Astrocyte (in vitro differentiated cells and primary cell): ENCODE data around the gene KSR2. TPM values are rescaled to one million over a fixed set of nuclear protein-coding genes. Genes with fewer than 3 reads are reported as not detected.

ENCODE experiments used
- DNase-seq: peaks from one replicate; pipeline ENCODE4 v3.0.0-alpha.2; 2010; ENCODE audit warnings: low read depth
- FAIRE-seq: peaks from 2 replicates; lab custom pipeline; 2011; peaks lifted over from hg19 to GRCh38; lab: Jason Lieb, UNC
- H2AFZ ChIP-seq: 2 replicates; pipeline ENCODE4 v1.6.0; 2012; ENCODE audit warnings: low read depth, low read length, inconsistent platforms
- H3K27ac ChIP-seq: 2 replicates; pipeline ENCODE4 v1.5.1; 2011; ENCODE audit warnings: low read depth, low read length, inconsistent platforms
- H3K27me3 ChIP-seq: 2 replicates; pipeline ENCODE4 v1.6.0; 2011; ENCODE audit warnings: low read length, inconsistent platforms; ENCODE audit not compliant: insufficient read depth
- H3K36me3 ChIP-seq: 2 replicates; pipeline ENCODE4 v1.5.1; 2011; ENCODE audit warnings: low read length, inconsistent platforms; ENCODE audit not compliant: insufficient read depth
- H3K4me1 ChIP-seq: 2 replicates; pipeline ENCODE4 v1.5.1; 2011; ENCODE audit warnings: low read length, inconsistent platforms; ENCODE audit not compliant: insufficient read depth
- H3K4me2 ChIP-seq: 2 replicates; pipeline ENCODE4 v1.6.0; 2012; ENCODE audit warnings: low read length, inconsistent platforms
- H3K4me3 ChIP-seq: 2 replicates; pipeline ENCODE4 v1.5.1; 2011; ENCODE audit warnings: low read depth, mild to moderate bottlenecking, low read length, inconsistent platforms; ENCODE audit not compliant: insufficient read depth
- H3K79me2 ChIP-seq: 2 replicates; pipeline ENCODE4 v1.6.0; 2012; ENCODE audit warnings: mild to moderate bottlenecking, low read length, inconsistent platforms; ENCODE audit not compliant: insufficient read depth
- H3K9ac ChIP-seq: 2 replicates; pipeline ENCODE4 v1.6.0; 2012; ENCODE audit warnings: mild to moderate bottlenecking, low read length, inconsistent platforms
- H3K9me3 ChIP-seq: 2 replicates; pipeline ENCODE4 v1.5.1; 2012; ENCODE audit warnings: low read depth, mild to moderate bottlenecking, low read length, inconsistent platforms; ENCODE audit not compliant: insufficient read depth
- H4K20me1 ChIP-seq: 2 replicates; pipeline ENCODE4 v1.6.0; 2012; ENCODE audit warnings: low read length, inconsistent platforms; ENCODE audit not compliant: insufficient read depth
- H3K27ac Mint-ChIP-seq: one replicate; pipeline ENCODE4 v1.8.0; 2021; ENCODE audit warnings: mild to moderate bottlenecking, mixed read lengths; ENCODE audit not compliant: unreplicated experiment
- H3K27me3 Mint-ChIP-seq: one replicate; pipeline ENCODE4 v1.8.0; 2021; ENCODE audit warnings: low read depth, mixed read lengths; ENCODE audit not compliant: unreplicated experiment
- H3K36me3 Mint-ChIP-seq: one replicate; pipeline ENCODE4 v1.8.0; 2021; ENCODE audit warnings: low read depth, mixed read lengths; ENCODE audit not compliant: unreplicated experiment
- H3K4me1 Mint-ChIP-seq: one replicate; pipeline ENCODE4 v1.8.0; 2021; ENCODE audit warnings: low read depth, mixed read lengths; ENCODE audit not compliant: unreplicated experiment
- H3K4me3 Mint-ChIP-seq: one replicate; pipeline ENCODE4 v1.8.0; 2021; ENCODE audit warnings: mild to moderate bottlenecking, moderate library complexity, mixed read lengths; ENCODE audit not compliant: unreplicated experiment
- H3K9me3 Mint-ChIP-seq: one replicate; pipeline ENCODE4 v1.8.0; 2021; ENCODE audit warnings: mild to moderate bottlenecking, mixed read lengths; ENCODE audit not compliant: unreplicated experiment
- CTCF ChIP-seq: IDR thresholded peaks from 2 replicates; pipeline ENCODE4 v1.5.1; 2011; ENCODE audit warnings: low read depth, mild to moderate bottlenecking, inconsistent platforms, low read length, moderate library complexity; ENCODE audit not compliant: insufficient read depth
- EZH2 ChIP-seq: IDR thresholded peaks from 2 replicates; pipeline ENCODE4 v1.6.1; 2012; ENCODE audit warnings: mild to moderate bottlenecking, low read length, inconsistent platforms; ENCODE audit not compliant: insufficient read depth
- total RNA-seq: library from RNA; stranded (reverse); gene quantifications from 2 replicates; pipeline ENCODE4 v1.2.1, GENCODE V29; 2021

The KSR2 gene
- total RNA-seq, 1 donor from 2014 or later = 0.98 TPM

GRCh38 chr12:117835156-117835555 lies 133.6 kb downstream of the KSR2 start:
- Mint-ChIP-seq H3K27me3 (peaks cover 28% of the 10 kb centered on the region), H3K9me3 (peaks cover 1% of the 10 kb centered on the region), H3K36me3 (no peaks in the 10 kb centered on the region), H3K4me1 (peaks cover 15% of the 10 kb centered on the region), H3K4me3 (no peak overlapping the region), H3K27ac (no peak overlapping the region)
- Histone ChIP-seq H3K79me2 (no peaks in the 10 kb centered on the region), H3K9me3 (no peaks in the 10 kb centered on the region), H3K27ac (no peak overlapping the region), H3K4me3 (no peak overlapping the region), H3K9ac (no peak overlapping the region), H3K4me2 (no peak overlapping the region), H3K4me1 (no peaks in the 10 kb centered on the region), H3K36me3 (no peaks in the 10 kb centered on the region), H2AFZ (no peak overlapping the region), H3K27me3 (no peaks in the 10 kb centered on the region), H4K20me1 (no peaks in the 10 kb centered on the region)
- no peak for TF ChIP-seq CTCF
- TF ChIP-seq EZH2 = no peak
- DNase-seq = no peak
- FAIRE-seq = no peak

GRCh38 chr12:117832459-117833457 lies 136.0 kb downstream of the KSR2 start:
- no peaks in the 10 kb centered on the region for H3K4me1 ChIP-seq
- DNase-seq = peak; percentile 54
- H3K27ac Mint-ChIP-seq = no peak overlapping the region
- H3K36me3 ChIP-seq = no peaks in the 10 kb centered on the region
- no peak overlapping the region for H3K9ac ChIP-seq
- H3K4me3 ChIP-seq = no peak overlapping the region
- H3K9me3 ChIP-seq = peaks cover 5% of the 10 kb centered on the region
- H3K4me1 Mint-ChIP-seq = peaks cover 15% of the 10 kb centered on the region
- H3K27me3 Mint-ChIP-seq = peaks cover 22% of the 10 kb centered on the region
- TF ChIP-seq EZH2 (no peak), CTCF (no peak)
- no peak overlapping the region for H3K27ac ChIP-seq
- peaks cover 7% of the 10 kb centered on the region for H3K9me3 Mint-ChIP-seq
- H2AFZ ChIP-seq = peak overlapping the region; percentile 10
- FAIRE-seq = peak; percentile 91
- no peak overlapping the region for H3K4me3 Mint-ChIP-seq
- no peaks in the 10 kb centered on the region for H4K20me1 ChIP-seq
- H3K79me2 ChIP-seq = no peaks in the 10 kb centered on the region
- no peak overlapping the region for H3K4me2 ChIP-seq
- H3K36me3 Mint-ChIP-seq = no peaks in the 10 kb centered on the region
- no peaks in the 10 kb centered on the region for H3K27me3 ChIP-seq

- no peaks in the 10 kb centered on the region for H4K20me1 ChIP-seq
- H3K4me2 ChIP-seq = no peak overlapping the region
- no peaks in the 10 kb centered on the region for H3K36me3 ChIP-seq
- no peak overlapping the region for H3K9ac ChIP-seq
- no peak overlapping the region for H3K27ac ChIP-seq
- no peaks in the 10 kb centered on the region for H3K36me3 Mint-ChIP-seq
- H3K4me3 ChIP-seq = no peak overlapping the region
- H2AFZ ChIP-seq = no peak overlapping the region
- H3K4me1 ChIP-seq = no peaks in the 10 kb centered on the region
- no peak overlapping the region for H3K4me3 Mint-ChIP-seq
- H3K79me2 ChIP-seq = no peaks in the 10 kb centered on the region
- H3K27me3 Mint-ChIP-seq = peaks cover 16% of the 10 kb centered on the region
- peaks cover 7% of the 10 kb centered on the region for H3K9me3 Mint-ChIP-seq
- no peak for DNase-seq
- no peak overlapping the region for H3K27ac Mint-ChIP-seq
- peaks cover 5% of the 10 kb centered on the region for H3K9me3 ChIP-seq
- H3K27me3 ChIP-seq = no peaks in the 10 kb centered on the region
- TF ChIP-seq EZH2 (no peak), CTCF (no peak)
- H3K4me1 Mint-ChIP-seq = peaks cover 15% of the 10 kb centered on the region
- no peak for FAIRE-seq
Measured at GRCh38 chr12:117830471-117830870, 138.3 kb downstream of the KSR2 start.
